ENCODE data around the gene CCDC80.

DNA sequence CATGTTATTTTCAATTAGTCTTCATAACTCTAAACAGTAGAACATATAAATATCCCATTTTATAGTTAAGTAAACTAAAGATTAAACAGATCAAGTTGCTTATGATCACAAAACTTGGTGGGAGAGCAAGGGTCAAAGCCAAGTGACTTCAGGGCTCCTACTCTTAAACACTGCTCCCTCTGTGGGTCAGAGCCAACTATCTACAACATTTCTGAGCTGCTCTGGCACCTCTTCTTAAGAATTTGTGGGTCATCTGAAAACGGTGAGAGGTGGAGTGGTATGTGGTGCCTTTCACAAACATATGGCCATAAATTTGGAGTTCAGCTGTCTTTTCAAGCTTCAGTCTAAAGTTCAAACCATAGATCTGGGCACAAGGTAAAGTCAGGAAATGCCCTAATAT lies 90.1 kb downstream of the CCDC80 start:
- no peak for TF ChIP-seq POLR2A (IDR thresholded peaks at IDR 0.05)
- TF ChIP-seq, protein P1, sequence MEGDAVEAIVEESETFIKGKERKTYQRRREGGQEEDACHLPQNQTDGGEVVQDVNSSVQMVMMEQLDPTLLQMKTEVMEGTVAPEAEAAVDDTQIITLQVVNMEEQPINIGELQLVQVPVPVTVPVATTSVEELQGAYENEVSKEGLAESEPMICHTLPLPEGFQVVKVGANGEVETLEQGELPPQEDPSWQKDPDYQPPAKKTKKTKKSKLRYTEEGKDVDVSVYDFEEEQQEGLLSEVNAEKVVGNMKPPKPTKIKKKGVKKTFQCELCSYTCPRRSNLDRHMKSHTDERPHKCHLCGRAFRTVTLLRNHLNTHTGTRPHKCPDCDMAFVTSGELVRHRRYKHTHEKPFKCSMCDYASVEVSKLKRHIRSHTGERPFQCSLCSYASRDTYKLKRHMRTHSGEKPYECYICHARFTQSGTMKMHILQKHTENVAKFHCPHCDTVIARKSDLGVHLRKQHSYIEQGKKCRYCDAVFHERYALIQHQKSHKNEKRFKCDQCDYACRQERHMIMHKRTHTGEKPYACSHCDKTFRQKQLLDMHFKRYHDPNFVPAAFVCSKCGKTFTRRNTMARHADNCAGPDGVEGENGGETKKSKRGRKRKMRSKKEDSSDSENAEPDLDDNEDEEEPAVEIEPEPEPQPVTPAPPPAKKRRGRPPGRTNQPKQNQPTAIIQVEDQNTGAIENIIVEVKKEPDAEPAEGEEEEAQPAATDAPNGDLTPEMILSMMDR (IDR thresholded peaks at IDR 0.05): no peak

Measured in lower leg skin (tissue), 3 donors.